Forelimb muscle (tissue), 1 donor: ENCODE data around the gene CRTC1. TPM values are rescaled to one million over a fixed set of nuclear protein-coding genes. Genes with fewer than 3 reads are reported as not detected.

ENCODE experiments used
- DNase-seq: peaks from one replicate; pipeline ENCODE4 v3.0.0-alpha.2; 2013; ENCODE audit warnings: low read depth
- polyA plus RNA-seq: library from polyadenylated mRNA; unstranded; fragments of 120-200 nt; gene quantifications from one replicate; pipeline ENCODE4 v1.2.1, GENCODE V29; 2013; ENCODE audit not compliant: insufficient read length

CRTC1 gene
- polyA plus RNA-seq, 1 donor, result 15.2 TPM

DNA sequence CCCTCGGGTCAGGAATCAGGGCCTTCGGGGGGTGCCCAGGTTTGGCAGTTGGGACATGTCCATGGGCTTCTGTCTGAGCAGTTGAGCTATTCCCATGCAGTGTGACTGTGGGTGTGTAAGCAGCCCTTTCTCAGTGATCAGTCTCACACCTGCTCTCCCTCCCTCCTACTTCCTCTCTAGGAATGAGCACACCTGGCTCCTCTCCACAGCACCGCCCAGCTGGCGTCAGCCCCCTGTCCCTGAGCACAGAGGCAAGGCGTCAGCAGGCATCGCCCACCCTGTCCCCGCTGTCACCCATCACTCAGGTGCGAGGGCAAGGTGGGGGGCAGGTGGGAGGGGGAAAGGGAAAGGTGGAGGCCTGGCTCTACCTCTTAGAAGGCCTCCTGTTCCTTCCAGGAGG, 81.7 kb downstream of the CRTC1 start:
- no peak for DNase-seq

DNA sequence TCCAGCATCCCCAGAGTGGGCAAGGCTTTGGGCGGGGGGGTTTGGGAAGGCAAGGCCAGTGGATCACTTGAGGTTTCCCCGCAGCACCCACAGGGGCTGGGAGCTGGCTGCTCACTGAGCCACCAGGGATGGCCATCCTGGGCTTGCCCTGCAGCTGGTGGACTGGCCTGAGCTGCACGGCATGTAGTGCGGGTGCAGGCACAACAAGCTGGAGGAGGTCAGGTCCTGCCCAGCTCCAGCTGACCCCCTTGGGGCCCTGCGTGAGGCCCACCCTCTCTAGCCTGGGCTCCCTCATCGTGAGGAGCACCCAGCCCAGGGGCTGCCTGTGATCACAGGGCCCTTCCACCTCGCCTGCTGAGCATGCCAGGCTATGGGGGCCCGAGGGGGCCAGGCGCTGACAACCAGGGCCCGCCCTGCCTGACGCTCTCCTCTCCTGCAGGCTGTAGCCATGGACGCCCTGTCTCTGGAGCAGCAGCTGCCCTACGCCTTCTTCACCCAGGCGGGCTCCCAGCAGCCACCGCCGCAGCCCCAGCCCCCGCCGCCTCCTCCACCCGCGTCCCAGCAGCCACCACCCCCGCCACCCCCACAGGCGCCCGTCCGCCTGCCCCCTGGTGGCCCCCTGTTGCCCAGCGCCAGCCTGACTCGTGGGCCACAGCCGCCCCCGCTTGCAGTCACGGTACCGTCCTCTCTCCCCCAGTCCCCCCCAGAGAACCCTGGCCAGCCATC, 84.7 kb downstream of the CRTC1 start:
- no peak for DNase-seq

DNA sequence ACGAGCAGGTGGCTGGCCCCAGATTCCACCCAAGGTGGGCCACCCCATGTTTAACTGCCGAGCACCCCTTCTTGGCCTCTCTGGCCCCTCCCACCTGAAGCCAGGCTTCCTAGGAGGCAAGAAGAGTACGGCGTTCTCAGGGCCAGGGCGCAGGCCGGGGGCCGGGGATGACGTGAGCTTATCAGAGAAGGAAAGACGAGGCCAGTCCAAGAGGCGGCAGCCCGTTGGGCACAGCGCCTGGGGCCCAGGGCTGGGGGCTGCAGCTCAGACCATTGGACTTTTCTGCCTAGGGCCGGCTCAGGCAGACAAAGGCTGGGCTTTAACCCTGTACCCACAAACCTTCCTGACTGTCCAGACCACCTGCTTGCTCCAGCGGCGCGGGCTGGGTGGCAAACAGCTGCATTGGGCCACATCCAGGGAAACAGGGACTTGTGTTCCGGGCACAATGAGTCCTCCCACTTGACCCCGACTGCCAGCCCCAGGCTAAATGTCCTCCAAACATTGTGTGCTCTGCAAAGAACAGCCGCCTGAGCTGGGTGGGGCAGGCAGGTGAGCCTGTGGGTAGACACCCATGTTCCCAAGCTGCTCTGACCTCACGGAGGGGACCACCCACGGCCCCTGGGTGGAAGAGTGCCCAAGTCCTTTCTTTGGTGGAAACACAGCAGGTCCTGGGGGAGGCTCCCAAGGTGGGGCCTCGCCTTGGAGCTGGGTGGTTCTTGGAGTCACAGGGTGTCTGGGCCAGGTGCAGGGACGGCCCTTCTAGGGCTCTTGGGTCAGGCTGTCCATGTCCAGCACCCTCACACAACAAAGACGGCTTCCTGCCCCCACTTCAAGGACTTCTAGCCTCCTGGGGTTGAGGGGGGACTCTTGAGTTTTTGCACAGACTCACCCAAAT, 85.8 kb downstream of the CRTC1 start:
- no peak for DNase-seq

DNA sequence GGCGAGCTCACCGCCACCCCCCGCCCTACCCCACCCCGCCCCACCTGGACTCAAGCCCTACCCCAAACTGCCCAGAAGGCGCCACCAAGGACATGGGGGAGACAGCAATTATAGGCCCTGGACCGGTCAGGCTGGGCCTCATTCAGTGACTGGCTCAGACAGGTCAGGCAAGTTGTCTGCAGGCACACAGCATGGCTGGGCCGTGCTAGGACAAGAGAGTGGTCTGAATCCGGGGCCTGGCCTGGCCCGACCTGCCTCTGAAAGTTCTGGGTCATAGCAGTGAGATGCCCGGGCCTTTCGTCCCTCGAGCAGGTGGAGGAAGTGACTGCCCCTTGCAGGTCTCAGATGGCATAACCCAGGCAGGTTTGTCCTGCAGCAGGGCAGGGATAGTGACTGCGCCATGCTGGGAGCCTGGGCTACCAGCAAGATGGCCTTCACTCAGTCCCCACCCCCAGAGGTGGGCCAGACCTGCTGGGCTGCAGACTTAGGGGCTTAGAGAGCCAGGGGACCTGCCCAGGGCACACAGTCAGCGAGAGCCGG, 86.6 kb downstream of the CRTC1 start:
- DNase-seq, result no peak

DNA sequence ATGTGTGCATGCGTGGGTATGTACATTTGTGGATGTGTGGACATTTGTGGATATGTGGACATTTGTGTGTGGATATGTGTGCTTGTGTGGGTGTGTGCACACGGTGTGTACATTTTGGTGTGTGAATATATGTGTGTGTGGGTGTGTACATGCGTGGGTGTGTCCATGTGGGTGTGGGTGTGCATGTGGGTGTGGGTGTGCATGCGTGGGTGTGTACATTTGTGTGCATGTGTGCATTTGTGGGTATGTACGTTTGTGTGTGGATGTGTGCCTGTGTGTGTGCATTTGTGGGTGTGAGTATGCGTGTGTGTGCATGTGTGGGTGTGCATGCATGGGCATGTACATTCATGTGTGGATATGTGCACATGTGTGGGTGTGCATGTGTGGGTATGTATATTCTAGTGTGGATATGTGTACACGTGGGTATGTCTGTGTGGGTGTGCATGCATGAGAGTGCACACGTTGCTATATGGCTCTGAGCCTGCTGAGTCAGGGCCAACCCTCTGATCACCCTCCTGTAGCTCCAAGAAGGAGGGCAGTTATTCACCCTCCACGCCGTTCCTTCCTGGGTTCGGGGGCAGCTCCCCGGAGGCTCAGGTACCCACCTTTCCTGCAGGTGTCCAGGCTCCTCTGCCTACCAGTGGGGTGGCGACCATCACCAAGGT, 87.3 kb downstream of the CRTC1 start:
- no peak for DNase-seq

DNA sequence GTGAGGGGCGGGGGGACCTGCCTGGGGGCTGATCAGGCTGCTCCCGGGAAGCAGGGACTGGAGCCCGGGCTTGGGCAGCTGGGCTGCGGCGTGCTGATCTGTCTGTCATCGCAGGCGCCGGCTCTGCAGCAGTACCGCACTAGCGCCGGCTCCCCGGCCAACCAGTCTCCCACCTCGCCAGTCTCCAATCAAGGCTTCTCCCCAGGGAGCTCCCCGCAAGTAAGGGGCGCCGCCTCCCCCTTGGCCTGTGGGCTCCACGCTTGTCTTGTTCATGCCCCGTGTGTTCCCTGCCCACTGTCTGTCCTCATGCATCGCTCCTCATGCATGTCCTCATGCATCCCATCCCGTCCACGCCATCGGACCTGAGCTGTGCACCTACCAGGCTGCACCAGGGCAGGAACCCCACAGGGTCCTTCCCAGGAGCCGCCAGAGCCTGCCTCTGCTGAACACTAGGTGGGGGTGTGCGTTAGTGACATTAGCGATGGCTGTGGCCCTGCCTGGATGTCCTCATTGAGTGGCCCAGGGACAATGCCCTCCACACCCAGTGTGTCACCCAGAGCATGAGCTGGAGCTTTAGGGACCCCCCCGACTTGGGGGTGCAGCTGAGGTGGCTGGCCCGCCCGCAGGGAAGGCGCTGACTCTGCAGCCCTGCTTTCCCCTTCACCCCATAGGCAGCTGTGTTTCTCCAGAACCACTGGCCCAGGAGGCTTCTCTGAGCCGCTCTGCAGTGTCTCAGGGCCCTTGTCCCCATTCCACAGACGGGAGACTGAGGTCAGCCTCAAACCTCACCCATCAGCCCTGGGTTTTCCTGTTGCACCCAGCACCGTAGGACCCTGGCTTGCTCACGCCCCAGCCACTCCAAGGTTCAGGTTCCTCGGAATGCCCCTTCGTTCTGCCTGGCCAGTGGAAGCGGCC, 88.1 kb downstream of the CRTC1 start:
- DNase-seq, result no peak

DNA sequence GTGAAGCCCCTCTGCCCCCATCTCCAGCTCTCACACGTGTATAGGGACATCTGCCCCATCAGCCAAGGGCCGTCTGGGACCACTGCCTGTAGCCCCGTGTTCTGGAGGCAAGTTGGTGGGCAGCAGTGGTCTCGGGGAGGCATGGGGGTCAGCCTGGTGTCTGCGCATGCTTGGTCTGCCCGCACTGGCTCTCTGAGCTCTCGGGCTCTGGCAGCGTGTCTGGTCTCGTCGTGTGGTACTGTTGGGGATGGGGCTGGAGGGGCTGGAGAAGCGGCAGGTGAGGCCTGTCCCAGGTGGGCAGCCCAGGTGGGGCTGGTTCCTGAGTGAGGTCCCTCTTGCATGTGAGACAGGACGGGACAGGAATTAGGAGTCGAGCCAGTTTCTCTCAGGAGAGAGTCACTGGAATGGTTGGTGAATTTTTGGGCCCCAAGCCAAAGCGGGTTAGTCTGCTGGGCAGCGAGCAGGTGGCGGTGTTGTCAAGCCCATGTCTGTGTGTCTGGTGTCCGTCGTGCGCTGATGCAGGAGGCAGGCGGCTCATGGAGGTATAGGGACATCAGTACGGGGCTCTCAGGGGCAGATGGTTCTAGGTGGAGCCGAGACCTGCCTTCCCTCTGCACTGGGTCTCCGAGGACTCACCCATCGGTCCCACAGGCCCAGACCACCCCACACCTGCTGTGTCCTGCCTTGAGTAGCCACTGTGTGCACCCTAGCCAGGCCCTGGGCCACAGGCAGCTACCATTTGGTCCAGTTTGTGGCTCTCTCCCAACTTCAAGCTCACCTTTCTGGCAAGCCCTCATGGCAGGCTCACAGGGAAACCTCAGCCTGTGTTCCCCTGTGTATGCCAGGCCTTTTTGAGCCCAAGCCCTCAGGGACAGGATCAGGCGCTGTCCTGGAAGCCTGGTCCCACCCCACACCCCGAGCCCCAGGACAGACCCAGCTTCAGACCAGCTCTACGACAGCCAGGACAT, 89.4 kb downstream of the CRTC1 start:
- DNase-seq, result no peak

DNA sequence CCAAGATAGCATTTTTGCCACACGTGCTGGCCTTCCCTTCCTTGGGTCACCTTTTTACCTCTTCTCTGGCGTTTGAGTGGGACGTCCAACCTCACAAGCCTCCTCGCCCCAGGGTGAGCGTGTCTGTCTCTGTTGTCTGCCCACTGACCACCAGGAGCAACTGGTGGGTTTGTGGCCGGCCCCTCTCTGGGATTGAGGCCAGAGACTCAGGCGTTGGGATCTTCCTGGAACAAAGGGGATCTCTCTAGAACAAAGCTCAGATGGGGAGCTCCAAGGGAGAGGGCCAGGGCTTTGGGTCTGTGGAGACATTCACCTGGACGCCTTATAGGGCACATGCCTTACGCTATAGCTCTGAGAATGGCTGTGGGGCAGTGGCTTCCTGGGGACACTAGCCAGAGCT, 90.2 kb downstream of the CRTC1 start:
- no peak for DNase-seq

DNA sequence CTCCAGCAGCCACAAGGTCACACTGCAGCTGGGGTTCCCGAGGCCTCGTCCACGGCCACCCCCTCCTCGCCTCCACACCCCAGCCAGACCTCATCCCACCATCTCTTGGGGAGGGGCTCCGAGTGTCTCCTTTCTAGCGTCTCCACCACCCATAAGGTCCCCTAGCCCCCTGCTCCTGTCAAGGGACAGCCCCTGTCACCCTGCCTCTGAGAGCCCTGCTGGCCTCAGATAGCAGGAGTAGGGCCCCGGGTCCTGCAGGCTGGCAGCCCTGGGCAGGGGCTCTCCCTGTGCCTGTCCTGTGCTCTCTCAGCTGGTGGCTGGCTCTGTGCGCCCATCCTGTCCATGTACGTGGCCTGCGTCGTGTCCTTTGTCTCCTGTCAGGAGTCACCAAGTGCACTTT, 90.6 kb downstream of the CRTC1 start:
- no peak for DNase-seq

DNA sequence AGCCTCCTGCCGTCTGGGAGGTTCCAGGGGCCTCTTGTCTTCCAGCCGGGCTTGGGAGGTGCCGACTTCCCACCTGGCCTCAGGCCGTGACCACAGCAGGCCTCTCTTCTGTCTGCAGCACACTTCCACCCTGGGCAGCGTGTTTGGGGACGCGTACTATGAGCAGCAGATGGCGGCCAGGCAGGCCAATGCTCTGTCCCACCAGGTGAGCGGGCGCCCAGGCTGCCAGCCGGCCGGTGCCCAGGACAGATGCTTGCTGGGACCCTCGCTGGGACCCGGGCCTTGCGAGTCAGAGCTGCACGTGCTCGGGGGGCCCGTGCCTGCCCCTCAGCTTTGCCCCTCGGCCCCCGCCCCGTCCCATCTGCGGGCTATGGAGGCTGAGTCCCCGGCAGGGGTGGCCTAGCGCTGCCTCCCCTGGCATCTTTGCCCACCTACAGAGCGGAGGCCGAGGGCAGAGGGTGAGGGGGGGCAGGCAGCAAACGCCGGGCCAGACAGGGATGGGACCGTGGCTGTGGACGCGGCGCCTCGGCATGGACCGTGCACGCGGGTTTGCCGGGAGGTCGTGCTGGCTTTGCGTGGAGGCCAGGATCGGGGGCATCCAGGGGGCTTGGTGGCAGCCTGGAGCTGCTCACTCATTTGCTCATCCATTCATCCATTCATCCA, 91.4 kb downstream of the CRTC1 start:
- no peak for DNase-seq

DNA sequence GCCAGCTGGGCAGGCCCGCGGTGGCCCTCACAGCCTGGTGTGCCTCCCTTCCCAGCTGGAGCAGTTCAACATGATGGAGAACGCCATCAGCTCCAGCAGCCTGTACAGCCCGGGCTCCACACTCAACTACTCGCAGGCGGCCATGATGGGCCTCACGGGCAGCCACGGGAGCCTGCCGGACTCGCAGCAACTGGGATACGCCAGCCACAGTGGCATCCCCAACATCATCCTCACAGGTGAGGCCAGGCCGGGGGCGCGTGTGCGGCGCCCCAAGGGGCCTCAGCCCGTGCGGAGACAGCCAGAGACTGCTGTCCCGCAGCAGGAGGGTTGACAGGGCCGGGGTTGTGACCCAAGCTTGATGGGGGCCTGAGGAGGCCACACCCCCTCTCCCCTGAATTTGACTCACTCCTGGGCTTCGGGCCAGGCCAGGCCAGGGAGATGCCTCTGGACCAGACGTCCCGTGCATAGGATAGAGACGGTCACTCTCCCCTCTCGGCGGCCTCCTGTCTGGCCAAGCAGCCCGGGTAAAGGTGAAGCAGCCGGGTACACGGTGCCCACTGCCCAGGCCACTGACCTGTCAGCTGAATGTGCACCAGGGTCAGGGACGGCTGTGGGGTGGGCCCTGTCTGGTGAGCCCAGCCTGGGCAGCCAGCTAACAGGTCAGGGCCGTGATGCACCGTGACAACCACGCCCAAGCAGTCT, 92.3 kb downstream of the CRTC1 start:
- no peak for DNase-seq

DNA sequence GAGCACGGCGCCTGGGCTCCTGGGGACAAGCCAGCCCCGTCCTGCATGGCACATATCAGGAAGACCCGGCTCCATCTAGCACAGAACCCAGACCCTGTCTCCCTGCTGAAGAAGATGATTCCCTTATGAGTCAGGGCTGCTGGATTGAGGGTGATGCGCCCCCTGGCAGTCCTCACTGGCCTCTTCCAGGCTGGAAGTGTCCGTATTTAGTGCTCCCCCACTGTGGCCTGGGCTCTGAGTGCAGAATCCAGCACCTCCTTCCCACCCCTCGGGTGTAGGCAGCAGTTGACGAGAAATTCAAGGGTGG, 92.8 kb downstream of the CRTC1 start:
- no peak for DNase-seq

DNA sequence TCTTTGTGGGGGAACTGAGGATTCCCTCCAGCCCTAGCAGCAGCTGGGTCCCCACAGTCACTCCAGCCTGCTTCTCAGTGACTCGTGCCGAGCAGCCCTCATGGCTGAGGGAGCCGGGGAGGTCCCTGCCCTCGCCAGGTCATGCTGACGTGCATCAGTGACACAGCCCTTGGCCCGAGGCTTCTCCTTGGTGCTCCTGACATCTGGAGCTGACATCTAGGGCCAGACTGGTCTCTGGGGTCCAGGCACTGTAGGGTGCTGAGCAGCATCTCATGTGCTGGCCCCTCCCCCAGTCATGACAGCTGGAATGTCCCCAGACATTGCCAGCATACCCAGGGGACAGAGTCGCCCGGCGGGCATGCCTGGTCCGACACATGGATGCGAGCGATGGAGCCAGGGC, 93.3 kb downstream of the CRTC1 start:
- DNase-seq, result no peak

DNA sequence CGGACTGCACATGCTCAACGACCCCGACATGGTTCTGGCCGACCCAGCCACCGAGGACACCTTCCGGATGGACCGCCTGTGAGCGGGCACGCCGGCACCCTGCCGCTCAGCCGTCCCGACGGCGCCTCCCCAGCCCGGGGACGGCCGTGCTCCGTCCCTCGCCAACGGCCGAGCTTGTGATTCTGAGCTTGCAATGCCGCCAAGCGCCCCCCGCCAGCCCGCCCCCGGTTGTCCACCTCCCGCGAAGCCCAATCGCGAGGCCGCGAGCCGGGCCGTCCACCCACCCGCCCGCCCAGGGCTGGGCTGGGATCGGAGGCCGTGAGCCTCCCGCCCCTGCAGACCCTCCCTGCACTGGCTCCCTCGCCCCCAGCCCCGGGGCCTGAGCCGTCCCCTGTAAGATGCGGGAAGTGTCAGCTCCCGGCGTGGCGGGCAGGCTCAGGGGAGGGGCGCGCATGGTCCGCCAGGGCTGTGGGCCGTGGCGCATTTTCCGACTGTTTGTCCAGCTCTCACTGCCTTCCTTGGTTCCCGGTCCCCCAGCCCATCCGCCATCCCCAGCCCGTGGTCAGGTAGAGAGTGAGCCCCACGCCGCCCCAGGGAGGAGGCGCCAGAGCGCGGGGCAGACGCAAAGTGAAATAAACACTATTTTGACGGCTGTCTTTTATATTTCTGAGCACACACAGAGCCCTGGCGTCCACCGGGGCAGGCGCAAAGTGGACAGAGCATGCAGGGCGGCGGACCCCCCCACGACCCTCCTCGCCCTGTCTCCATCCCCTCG, 94.0 kb downstream of the CRTC1 start:
- no peak for DNase-seq

DNA sequence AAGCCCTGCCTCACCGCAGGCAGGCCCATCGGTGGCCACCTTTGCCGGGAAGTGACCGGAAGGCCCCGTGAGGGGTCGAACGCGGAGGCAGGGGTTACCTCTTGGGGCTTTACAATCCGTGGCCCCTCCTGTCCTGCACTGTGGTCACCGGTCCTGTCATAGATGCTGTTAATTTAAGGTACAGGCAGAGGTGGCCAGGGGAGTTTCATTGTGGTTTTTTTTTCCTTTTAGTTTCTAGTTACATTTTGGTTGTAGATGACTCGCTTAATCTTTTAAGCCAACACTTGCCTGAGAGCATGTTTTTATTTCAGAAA, 94.6 kb downstream of the CRTC1 start:
- DNase-seq, result no peak

DNA sequence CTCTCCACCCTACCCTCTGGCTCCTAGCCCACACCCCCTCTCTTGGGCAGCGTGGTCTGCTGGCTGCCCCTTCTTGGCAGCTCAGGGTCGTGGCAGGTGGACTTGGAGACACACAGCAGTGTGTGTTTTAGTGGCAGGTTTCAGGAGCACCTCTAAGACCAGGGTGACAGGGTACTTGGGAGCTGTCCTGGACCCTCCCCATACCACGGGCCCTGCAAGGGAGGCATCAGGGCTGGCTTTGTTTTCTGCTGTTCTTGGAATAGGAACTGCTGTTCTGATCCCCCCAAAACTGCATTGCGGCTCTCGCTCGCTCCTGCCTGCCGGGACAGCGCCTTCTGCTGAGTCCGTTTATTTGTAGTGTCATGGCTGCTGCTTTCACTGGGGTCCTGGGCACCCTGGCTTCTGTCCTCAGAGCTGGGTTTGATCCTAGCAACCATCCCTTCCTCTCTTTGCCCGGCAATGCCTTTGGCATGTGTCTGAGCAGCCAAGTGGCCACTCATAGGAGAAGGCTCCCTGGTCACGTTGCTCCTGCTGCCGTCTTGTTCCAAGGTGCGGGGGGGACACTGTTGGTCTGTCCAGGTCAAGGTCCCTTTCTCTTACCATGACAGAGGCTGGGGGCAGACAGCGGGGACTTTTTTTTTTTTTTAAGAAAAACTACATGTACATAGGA, 95.5 kb downstream of the CRTC1 start:
- DNase-seq, result no peak

DNA sequence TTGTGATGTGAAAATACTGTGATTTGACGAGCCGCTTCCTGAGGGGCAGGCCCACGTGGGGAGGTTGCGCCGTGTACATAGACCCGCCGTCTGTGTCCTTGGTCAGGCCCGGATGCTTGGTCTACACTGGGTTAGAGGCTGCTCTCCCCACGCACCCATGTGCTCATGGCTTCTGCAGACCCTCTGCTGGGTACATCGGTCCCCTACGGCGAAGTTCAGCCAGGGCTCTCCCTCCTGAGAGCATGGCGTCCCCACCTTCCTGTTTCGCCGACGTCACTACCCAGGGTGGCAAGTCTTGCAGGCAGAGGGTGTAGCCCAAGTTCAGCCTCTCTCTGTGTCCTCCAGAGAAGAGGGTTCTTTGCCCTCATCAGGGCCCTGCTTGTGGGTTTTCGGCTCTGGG, 96.6 kb downstream of the CRTC1 start:
- no peak for DNase-seq

DNA sequence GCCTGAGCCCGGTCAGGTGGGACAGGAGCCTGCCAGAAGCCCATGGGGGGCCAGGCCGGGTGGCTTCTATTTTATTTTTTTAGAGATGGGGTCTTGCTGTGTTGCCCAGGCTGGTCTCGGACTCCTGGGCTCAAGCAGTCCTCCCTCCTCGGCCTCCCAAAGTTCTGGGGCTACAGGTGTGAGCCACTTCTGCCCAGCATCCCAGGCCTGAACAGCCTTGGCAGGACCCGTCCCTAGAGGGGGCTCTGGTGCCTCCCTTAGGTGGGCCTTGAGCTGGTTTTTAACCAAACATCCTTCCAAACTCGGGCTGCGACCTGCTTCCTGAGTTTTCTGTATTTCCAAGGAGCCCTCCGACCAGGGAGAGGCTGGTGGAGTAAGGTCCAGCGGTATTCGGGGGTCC, 97.2 kb downstream of the CRTC1 start:
- no peak for DNase-seq
